ENCODE measurements around the gene IGF1R.
A peak's percentile ranks its signal among the peaks of the same experiment; 100 is the strongest.

Gene IGF1R

DNA sequence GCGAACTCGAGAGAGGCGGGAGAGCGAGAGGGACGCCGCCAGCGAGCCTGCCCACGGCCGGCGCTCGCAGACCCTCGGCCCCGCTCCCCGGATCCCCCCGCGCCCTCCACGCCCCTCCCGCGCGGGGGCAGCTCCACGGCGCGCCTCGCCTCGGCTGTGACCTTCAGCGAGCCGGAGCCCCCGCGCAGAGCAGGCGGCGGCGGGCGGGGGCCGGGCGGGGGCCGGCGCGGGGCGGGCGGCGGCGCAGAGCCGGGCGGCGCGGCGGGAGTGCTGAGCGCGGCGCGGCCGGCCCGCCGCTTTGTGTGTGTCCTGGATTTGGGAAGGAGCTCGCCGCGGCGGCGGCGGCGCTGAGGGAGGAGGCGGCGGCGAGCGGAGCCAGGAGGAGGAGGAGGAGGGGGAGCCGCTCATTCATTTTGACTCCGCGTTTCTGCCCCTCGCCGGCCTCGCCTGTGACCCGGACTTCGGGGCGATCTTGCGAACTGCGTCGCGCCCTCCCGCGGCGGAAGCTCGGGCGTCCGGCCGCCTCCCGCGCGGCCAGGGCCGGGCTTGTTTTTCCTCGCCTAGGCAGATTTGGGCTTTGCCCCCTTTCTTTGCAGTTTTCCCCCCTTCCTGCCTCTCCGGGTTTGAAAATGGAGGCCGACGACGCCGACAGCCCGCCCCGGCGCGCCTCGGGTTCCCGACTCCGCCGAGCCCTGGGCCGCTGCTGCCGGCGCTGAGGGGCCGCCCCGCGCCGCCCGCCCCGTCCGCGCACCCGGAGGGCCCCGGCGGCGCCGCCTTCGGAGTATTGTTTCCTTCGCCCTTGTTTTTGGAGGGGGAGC is 524 bp downstream of the IGF1R start:
- peak; percentile 30 for DNase-seq (ENCODE audit: low spot score)

DNA sequence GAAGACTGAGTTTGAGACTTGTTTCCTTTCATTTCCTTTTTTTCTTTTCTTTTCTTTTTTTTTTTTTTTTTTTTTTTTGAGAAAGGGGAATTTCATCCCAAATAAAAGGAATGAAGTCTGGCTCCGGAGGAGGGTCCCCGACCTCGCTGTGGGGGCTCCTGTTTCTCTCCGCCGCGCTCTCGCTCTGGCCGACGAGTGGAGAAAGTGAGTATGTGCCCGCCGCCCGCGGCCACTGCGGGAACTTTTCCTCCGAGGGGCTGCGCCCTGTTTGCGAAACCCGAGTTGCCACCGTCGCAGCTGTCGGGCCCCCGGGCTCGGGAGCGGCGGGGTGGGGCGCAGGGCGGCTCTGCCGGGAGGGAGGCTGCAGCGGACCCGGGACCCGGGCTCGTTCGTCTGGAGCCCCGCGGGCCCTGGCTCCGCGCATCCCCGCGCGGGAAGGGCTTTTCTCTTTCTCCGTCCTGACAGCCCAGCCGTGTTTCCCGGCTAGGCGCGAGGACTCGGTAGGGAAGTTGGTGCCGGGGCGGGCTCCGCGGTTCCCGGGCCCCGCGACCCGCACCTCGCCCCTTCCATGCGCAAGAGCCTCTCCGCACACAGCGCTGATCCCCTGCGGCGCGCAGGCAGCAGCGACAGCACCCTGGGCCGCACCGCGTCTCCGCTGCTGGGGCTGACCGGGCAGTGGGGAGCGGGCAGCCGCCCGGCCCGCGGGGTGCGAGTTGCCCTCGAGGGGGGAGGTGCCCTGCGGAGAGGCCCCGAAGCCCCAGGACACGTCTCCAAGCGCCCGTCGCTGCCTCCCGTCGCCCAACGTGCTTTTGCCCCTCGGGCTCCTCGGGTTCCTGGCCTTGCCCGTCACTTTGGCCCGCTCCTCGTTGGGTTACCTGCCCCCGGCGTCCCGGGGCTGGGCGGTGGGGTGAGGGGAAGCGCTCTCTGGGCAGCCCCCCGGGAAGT is 1.4 kb downstream of the IGF1R start:
- DNase-seq (ENCODE audit: low spot score): peak; percentile 42

DNA sequence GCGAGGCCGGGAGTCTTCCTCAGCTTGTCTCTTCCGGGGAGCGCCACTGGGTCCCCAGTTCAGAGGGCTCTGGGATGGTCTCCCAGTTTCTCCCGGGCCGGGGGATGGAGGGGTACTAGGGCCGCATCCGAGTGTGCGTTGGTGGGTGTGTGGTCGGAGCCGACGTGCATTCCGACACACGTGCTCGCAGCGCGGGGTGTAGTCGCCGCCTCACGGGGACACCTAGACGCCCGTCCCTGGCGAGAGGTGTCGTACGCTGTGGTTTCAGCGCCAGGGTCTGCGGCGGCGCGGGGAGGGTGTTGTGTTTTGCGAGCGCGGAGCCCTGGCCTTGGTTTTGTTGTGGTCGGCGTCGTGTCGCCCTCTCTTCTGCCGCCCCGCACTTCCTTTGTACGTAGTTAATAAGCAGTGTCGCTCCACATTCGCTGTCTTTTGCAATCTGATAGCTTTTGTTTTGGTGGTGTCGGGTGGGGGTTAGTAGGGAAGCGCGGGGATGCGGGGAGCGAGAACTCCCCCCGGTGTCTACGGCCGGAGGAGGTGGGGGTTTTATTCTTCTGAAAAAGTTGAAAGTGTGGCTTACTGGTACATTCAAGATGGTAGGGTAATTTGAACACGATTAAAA is 2.2 kb downstream of the IGF1R start:
- no peak for DNase-seq (ENCODE audit: low spot score)

DNA sequence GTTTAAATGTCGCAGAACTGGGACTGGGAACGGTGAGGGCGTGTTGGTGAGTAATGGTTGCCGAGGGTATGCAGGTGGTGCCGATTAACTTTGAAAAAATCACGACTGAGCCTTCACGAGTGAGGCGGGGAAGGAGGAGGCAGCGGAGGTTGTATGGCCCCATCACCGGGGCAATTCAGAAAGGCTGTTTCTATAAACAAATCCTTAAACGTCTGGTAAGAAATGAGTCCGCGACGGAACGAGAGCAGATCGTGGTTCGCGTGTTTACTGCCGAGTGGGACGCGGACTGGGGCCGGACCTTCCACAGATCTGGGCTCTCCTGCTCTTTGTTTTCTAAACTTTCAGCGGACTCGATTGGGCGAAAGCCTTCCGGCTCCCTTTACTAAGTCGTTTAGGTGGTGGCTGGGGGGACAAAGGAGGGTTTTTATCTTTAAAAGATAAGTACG is 2.7 kb downstream of the IGF1R start:
- DNase-seq (ENCODE audit: low spot score): no peak

DNA sequence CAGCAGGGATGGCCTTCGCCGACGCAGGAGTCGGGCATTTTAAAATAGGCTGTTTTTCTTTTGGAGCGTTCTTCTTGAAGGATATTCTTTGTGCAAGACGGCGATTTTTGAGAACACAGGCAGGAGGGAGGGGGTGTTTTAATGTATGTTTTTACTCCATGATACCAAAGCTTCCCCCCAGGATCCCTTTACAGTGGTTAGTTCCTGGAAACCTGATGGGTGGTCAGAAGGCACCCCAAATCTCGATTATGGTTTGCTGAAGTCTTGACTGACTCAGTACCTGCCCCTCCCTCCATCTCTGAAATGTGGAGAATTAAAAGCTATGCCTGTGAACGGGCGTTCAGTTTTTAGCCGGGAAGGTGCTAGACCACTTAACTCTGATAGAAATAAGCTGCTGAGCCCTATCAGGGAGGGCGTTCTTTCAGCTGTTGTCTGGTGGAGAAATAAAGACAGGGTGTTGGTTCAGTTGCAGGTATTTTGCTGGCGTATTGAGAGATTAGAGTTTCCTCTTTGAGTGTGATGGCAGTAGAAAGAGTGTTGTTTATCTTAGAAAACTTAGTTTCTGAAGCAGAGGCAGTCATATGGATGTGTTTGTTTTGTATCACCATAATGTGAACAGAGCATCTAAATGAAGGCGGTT is 3.4 kb downstream of the IGF1R start:
- DNase-seq (ENCODE audit: low spot score): no peak

DNA sequence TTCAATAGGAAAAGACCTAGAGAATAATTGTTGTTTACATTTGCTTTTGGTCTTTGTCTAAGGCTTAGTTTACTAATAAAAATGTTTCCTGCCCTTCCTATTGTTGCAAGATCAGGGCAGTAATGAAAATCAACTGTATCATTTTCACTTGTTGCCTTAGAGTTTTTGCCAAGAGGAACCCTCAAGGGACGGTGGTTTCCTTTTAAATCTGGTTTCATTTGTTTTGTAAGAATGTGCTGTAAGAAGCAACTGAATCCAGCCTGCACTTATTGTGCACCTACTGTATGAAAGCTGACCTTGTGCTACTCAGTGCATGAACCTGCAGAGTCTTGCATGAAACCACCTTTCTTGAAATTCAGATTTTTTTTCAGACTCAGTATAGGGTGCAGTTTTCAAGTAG is 5.3 kb downstream of the IGF1R start:
- DNase-seq (ENCODE audit: low spot score): no peak

DNA sequence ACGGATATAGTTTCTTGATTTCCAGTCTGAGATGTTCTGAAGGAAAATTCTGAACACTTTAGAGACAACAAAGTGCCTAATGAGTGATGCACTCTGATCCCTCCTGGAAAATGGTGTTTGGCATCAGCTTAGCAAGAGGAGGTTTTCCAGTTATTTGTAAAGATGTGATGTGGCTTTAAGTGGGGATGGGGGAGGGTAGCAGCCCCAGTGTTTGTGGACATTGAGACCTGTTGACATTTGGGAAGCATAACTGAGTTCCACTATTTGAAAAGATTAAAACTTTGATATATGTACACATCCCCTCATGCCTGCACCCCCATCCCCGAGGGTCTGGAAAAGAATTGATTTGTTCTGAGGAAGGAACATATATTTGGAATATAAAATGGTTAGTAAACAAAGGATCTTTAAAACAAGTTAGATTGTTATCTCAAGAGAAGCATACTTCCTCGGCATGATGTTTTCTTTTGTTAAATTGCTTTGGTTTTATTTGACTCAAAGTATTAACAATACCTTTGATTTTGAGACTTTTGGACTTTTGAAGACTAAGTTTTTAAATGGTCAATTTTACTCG is 6.5 kb downstream of the IGF1R start:
- DNase-seq (ENCODE audit: low spot score): no peak

DNA sequence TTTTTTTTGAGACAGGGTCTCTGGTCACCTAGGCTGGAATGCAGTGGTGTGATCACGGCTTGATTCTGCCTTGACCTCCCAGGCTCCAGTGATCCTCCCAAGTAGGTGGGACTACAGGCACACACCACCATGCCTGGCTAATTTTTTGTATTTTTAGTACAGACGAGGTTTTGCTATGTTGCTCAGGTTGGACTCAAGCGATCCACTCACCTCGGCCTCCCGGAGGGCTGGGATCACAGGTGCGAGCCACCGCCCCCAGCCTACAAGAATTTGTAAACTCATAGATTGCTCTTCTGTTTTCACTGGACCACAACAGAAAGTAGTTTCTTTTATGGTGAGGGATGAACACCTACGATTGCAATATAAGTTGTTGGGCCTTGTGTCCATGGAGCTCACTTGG is 7.4 kb downstream of the IGF1R start:
- no peak for DNase-seq (ENCODE audit: low spot score)

DNA sequence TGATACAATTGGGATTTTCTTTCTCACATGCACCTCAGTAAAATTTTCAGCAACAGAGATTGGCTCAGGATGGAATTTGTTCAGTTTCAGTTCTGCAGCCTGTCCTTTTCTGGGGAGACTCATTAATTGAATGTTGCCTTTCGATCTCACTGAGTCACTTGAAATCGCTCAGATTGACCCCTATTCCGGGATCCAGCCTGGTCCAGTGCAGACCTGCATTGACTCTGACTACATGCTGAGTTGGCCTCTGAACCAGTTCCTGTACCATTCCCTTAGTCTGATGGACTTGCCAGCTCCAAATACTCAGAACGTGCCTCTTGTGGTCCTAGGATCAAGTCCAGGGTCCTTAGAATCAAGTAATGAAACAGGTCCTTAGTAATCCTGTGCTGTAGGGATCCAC is 9.4 kb downstream of the IGF1R start:
- DNase-seq (ENCODE audit: low spot score): no peak

DNA sequence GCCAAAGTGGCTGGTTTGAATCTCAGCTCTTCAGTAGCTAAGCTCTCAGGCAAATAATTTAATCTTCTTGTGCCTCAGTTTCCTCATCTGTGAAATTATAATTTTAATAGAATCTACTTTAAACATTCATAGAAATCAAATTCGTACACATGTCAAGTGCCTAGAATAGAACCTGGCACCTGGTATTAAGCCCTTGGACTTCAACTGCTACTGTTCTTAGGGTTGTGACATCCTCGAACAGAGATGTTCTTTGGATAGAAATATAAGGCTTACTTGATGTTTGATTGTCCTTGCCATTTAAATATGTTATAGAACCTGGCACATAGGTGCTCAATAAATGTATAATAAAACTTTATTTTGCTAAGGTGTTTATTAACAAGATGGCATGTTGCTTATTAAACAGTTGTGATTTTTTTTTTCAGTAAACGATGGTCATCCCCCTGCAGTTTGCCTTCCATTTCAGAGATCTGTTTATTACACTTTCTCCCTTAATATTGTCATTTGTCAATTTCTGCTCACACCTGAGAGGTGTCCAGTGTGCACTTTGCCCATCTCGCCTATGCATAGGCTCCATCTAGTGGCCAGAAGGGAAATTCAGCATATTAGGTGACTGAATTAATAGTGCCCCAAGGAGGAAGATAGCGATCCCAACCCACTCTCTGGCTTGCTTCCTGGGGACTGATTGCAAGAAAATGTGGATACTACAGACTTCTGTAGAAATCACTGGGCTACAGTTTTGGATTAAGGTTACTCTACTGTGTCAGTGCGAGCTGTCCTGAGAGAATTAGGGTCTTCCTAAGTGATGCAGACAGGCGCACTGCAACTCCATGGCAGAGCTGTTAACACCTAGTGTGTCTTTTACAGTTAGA is 10.7 kb downstream of the IGF1R start:
- DNase-seq (ENCODE audit: low spot score): peak; percentile 78

DNA sequence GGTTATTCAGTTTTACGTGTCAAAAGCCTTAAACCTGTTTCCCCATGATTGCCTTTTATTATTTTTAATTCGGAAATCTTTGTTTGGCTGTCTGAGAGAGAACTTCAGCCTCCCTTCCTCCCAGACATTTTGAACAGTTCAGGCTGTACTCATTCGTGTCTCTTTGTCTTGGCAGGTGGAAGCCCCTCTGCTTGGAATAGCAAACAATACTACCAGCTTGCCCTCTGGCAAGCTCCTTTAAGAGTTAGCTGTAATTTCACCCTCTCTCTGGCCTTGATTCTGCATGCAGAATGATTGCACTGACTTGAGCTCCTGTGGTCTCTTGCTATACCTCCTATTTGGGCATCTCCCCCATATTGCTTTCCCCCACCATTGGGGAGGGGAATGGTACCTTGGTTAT is 11.7 kb downstream of the IGF1R start:
- DNase-seq (ENCODE audit: low spot score): no peak

DNA sequence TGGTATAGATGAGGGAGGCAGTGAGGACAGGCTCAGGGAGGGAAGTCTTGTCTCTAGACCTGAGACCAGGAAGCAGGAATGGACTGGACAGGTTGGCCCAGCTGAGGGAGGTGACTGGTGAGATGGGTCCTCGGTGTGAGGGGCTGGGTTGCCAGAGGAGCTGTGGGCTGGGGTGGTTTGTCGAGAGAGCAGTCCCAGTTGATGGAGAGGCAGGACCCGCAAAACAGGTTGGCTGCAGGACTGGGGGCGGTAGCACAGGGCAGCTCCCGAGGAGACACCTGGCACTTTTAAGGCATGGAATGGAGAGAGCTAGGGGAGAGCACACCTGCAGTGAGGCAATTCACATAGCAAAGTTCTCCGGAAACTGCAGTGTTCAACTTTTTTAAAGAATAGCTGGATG is 14.7 kb downstream of the IGF1R start:
- no peak for DNase-seq (ENCODE audit: low spot score)

DNA sequence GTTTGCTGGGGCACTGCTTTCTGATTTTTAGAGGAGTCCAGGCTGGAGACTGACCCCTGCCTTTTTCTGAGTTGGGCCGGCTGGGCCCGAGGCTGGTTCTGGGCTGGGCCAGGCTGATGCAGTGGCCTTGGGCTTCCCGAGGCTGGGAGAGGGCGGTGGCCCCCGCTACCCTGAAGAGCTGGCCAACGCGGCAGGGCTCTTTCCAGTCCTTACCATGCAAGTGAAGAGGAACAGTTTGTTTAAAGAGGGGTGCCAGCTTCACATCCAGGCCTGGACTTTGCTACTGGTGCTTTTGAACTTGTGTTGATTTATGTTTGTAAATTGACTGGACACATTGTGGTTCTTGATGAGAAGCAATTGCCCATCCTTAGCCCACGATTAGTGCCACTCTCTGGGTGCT is 15.3 kb downstream of the IGF1R start:
- no peak for DNase-seq (ENCODE audit: low spot score)

DNA sequence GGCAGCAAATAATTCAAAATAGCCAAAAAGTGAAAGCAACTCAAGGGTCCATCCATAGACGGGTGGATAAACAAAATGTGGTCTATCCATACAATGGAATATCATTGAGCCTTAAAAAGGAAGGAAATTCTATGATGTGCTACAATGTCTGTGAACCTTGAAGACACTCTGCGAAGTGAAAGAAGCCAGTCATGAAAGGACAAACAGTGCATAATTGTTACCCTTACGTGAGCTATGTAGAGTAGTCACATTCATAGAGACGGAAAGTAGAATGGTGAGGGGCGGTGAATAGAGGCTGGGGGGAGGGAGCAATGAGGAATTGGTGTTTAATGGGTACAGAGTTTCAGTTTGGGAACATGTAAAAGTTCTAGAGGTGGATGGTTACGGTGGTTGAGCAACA is 18.1 kb downstream of the IGF1R start:
- DNase-seq (ENCODE audit: low spot score): no peak

DNA sequence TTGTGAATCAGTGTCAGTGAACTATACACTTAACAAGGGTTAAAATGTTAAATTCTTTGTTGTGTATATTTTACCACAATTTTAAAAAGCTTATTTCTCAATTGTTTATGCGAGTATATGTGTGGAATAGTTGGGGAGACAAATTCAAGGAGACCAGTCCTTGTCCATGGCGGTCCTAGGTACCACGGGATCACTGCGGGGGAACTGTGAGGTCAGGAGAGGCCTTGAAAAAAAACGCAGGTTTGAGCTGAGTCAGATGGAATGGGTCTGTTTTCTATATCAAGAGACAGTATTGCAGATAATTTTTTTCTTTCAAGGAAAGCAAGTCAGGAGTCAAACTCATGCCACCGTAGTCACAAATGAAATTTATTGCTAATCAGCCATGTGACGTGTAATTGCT is 18.5 kb downstream of the IGF1R start:
- DNase-seq (ENCODE audit: low spot score): no peak

DNA sequence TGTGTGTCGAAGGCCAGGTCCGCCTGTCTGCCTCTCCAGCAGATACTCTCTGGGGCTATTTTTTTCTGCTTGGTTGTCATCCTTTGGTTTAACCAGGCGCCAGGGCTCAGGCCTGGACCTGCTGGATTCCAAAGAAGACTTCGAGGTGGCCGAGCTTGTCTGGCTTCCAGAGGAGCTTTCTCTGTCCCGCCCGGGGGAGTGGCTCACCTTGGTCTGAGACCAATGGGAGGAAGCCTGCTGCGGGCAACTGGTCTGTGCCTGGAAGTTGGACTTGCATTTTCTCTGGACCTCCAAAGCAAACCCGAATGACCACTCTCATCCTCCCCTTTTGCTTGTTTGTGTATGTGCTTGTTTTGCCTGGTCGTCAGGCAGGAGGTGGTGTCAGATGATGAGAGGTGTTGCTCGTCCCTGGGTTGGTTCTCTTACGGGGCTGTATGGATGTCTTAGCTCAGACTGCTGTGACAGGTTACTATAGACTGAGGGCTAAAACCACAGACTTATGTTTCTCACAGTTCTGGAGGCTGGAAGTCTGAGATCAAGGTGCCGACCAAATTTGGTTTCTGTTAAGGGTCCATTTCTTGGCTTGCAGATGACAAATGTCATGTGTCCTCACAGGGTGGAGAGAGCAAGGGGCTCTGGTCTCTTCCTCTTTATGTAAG is 19.3 kb downstream of the IGF1R start:
- DNase-seq (ENCODE audit: low spot score): no peak

DNA sequence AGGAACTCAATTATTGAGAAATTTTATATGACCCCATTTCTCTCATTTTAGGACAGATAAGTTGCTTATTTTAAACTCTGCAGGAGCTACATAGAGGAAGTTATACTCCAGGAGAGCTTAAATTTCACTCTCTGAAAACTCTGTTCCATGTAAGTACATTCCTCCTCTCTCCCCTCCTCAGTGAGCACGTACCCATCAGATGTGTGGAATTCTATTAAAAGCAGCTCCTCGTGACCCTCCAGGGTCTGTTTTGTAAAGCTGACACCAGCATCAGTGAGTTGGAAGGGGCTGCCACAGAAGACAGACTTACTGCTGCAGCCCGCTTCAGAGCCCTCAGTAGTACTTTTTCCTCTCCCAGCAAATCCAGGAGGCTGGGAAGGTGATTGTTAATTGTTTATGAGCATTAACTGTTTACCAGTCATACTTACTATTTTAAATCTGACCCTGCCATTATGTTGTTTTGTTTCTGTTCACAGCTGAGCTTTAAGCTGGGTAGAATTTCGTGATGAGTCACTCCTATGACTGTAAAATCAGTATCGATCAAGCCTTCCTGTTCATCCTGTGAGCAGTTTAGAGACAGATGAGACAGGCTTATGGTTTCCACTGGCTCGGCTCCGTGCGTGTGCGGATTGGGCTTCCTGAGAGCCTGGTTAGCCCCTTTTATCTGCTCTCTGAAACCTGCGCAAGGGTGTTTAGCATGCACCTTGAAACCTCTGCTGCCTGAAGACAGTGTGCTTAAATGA is 20.4 kb downstream of the IGF1R start:
- DNase-seq (ENCODE audit: low spot score): no peak

DNA sequence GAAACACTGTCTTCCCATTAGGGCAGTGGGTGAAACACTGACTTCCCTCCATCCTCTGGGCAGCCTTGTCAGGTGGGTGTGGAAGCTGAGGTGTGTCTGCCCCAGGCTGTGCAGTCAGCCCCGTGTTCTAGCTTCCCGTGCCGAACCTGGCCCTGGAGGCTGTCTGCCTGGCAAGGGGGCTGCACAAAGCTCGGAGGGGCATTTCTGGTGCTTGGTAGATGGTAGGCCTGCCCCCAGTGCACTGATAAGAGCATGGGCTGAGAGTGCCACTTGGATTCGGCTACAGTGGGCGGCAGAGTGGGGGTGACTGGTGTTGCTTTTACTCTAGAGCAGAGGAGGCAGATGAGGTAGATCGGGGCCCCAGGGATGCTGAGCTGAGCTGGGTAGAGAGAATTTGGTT is 21.3 kb downstream of the IGF1R start:
- DNase-seq (ENCODE audit: low spot score): no peak
